ENCODE results near the gene GAPT.
"Not testable (repeated sequence)": the region's sequence is repeated elsewhere in the genome, so short reads cannot be mapped to it uniquely, and the experiment has no call there.

Gene GAPT

GRCh38 chr5:58505971-58506640 is 14.9 kb downstream of the GAPT start:
- DNase-seq: no peak

DNA sequence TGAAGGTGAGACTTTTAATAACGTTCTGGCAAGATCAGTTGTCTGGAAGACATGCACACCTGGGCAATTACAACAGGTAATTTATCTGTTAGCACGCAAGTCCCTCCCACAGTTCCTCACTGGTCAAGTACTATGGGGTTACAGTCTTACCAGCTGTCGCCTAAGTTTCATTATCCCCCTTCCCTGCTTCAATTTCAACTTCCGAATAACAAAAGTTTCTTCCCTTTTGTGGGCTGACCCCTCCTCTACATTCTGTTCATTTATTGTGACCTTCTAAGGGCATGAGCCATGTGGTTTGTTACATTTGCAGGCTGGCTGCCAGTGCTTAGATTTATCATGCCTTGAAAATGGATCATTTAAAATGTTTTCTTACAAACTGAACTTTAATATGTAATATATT is 16.5 kb downstream of the GAPT start:
- DNase-seq: no peak

- no peak for DNase-seq
Observed at GRCh38 chr5:58517198-58517597, 26.0 kb downstream of the GAPT start.

DNA sequence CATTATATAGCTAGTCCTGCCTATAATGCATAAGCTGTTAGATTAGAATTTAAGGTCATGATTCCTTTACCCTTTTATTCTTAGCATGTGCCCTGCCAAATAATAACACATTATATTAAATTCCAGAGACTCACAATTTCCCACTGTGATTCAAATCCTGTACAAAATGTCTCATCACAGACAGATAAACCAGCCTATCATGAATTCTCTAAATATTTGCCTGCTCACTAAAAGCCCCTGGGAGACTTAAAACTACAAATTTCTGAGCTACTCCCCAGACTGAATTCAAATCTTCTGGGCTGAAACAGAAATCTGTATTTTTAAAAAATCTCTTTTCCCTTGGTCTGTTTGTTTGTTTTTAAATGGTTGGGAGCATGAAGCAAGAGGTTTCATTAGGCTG is 32.7 kb downstream of the GAPT start:
- no peak for DNase-seq

DNA sequence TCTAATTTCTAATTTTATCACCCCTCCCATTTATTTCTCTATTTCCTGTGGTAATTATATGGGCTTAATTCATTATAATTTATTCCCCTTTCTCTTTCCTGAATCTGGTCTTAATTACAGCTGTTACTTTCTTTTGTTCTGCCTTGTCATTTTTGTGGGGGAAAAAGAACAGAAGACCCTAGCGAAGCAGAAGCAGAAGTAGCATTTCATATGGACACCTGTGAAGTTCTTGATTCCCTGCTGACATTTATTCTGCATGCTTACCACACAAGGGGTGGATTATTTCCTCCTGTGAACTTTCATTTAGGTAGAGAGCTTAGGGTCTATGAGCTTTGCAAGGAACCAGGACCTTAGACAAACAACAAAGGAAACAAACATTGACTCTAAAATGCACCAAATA is 33.3 kb downstream of the GAPT start:
- DNase-seq: no peak

DNA sequence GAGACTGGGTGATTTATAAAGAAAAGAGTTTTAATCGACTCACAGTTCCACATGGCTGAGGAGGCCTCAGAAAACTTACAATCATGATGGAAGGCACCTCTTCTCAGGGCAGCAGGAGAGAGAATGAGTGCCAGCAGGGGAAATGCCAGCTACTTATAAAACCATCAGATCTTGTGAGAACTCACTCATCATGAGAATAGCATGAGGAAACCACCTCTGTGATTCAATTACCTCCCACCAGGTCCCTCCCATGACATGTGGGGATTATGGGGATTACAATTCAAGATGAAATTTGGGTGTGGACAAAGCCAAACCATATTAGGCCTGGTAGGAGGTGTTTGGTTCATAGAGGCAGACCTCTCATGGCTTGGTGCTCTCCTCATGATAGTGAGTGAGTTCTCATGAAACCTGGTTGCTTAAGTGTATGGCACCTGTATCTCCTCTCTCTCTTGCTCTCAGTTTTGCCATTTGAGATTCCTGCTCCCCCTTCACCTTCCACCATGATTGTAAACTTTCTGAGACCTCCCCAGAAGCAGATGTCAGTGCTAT is 39.8 kb downstream of the GAPT start:
- DNase-seq: no peak

DNA sequence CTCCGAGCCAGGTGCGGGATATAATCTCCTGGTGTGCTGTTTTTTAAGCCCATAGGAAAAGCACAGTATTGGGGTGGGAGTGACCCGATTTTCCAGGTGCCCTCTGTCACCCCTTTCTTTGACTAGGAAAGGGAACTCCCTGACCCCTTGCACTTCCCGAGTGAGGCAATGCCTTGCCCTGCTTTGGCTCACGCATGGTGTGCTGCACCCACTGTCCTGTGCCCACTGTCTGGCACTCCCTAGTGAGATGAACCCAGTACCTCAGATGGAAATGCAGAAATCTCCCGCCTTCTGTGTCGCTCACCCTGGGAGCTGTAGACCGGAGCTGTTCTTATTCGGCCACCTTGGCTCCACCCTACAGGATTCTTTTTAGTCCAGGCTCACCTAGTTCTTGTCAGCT is 50.7 kb downstream of the GAPT start:
- DNase-seq: not testable (repeated sequence)

DNA sequence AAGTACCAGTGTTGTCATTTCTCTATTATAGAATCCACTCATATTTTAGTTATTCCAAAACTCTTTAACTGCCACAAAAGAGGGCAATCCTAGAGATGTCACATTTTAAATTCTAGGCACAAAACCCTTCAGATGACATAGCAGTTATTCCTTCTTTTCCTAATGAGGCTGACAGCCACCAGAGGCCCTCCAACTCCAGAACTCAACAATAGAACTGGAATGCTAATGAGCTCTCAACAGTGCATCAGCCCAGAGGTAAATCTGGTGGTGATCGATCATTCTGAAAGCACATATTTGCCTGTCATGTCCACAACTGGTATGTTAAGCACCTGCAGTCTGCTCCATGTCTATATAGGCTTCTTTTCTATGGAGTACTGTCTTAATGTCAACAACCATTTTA is 51.5 kb downstream of the GAPT start:
- DNase-seq: no peak

GRCh38 chr5:58543723-58544122 is 52.5 kb downstream of the GAPT start:
- DNase-seq: no peak

GRCh38 chr5:58544195-58544594 is 53.0 kb downstream of the GAPT start:
- peak; percentile 41 for DNase-seq

DNA sequence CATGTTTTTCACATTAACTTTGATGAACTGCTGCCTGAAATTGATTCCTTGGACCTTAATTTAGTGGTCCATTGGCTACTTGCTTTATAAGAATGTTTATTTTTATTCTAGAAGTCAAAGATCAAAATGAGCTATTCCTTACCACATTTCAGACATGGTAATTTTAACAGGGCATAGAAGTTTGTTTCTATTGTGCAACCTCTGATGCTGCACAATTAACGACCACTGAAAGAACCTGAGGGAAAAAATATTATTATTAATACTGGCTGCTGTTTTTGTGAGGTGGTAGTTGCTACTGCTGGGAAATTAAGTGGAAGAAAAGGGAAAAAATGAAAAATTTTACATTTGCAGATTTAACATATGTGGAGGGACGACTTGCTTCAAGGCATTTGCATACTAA is 53.7 kb downstream of the GAPT start:
- no peak for DNase-seq

DNA sequence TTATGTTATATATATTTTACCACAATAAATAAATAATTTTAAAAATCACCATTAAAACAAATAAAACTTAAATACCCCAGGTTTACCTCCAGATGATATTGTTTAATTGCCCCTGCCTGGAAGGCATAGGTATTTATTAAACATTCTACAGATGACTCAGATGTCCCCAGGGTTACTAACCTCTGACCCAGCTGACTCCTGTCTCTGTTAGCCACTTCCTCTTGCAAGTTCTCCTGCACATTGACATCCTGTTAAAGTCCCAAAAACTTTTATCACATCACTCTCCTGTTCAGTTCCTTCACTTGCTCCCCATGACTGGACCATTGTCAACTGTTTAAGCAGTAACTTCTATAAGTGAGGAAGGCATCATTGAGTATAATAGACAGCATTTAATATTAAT is 54.7 kb downstream of the GAPT start:
- DNase-seq: peak; percentile 13
